ENCODE data around the gene POFUT1. TPM values are rescaled to one million over a fixed set of nuclear protein-coding genes. Genes with fewer than 3 reads are reported as not detected.

The POFUT1 gene
- total and polyA plus RNA-seq, 3 experiments from 2014 or later = 15.8 to 88.8 (median 87.1) TPM

GRCh38 chr20:32205843-32206759 is 1.6 kb upstream of the POFUT1 start:
- peaks cover 60% of the 10 kb centered on the region for H3K4me1 ChIP-seq (ENCODE audit: insufficient read depth, low read length)
- peaks cover 76 to 88% (median 79%) of the 10 kb centered on the region in 3 donors for H3K4me1 Mint-ChIP-seq
- ChIA-PET POLR2A (no interaction called here), CTCF (no interaction called here)
- H3K27ac Mint-ChIP-seq = peak overlapping the region; percentile 84 to 98 (median 94)
- peaks cover 10% of the 10 kb centered on the region for H3K36me3 ChIP-seq (ENCODE audit: insufficient read depth, low read length)
- peaks cover 0 to 55% (median 3%) of the 10 kb centered on the region in 3 donors for H3K36me3 Mint-ChIP-seq
- no peaks in the 10 kb centered on the region for H3K27me3 Mint-ChIP-seq
- peak overlapping the region; percentile 91 to 98 (median 93) for H3K4me3 Mint-ChIP-seq
- no peaks in the 10 kb centered on the region for H3K9me3 ChIP-seq (ENCODE audit: low read length)
- H3K27ac ChIP-seq (ENCODE audit: low read depth, low read length) = no peak overlapping the region
- H3K27me3 ChIP-seq (ENCODE audit: insufficient read depth, low read length, poor library complexity, severe bottlenecking) = no peaks in the 10 kb centered on the region
- DNase-seq = no peak
- H3K4me3 ChIP-seq (ENCODE audit: low read length) = peak overlapping the region; percentile 91
- no peaks in the 10 kb centered on the region for H3K9me3 Mint-ChIP-seq

GRCh38 chr20:32206760-32207625 is 687 bp upstream of the POFUT1 start:
- ChIA-PET POLR2A (no interaction called here), CTCF (no interaction called here)
- Histone ChIP-seq H3K27me3 (ENCODE audit: insufficient read depth, low read length, poor library complexity, severe bottlenecking) (no peaks in the 10 kb centered on the region), H3K4me1 (ENCODE audit: insufficient read depth, low read length) (peaks cover 60% of the 10 kb centered on the region), H3K36me3 (ENCODE audit: insufficient read depth, low read length) (peaks cover 4% of the 10 kb centered on the region), H3K9me3 (ENCODE audit: low read length) (no peaks in the 10 kb centered on the region), H3K4me3 (ENCODE audit: low read length) (peak overlapping the region; percentile 91), H3K27ac (ENCODE audit: low read depth, low read length) (peak overlapping the region; percentile 83)
- Mint-ChIP-seq H3K9me3 (no peaks in the 10 kb centered on the region), H3K4me3 (peak overlapping the region; percentile 93 to 98 (median 95)), H3K36me3 (peaks cover 4 to 53% (median 6%) of the 10 kb centered on the region in 3 donors), H3K27ac (peak overlapping the region; percentile 84 to 98 (median 94)), H3K4me1 (peaks cover 80 to 89% (median 83%) of the 10 kb centered on the region in 3 donors), H3K27me3 (no peaks in the 10 kb centered on the region)
- DNase-seq = peak in 3 of 5 donors; percentile 6 to 14 (median 12)

- Mint-ChIP-seq H3K27me3 (no peaks in the 10 kb centered on the region), H3K4me1 (peaks cover 68 to 75% (median 69%) of the 10 kb centered on the region in 3 donors), H3K27ac (peak overlapping the region; percentile 72 to 92 (median 89)), H3K36me3 (peaks cover 4 to 48% (median 6%) of the 10 kb centered on the region in 3 donors), H3K9me3 (no peaks in the 10 kb centered on the region), H3K4me3 (peak overlapping the region; percentile 87 to 95 (median 90))
- Histone ChIP-seq H3K4me3 (ENCODE audit: low read length) (peak overlapping the region; percentile 92), H3K4me1 (ENCODE audit: insufficient read depth, low read length) (peaks cover 51% of the 10 kb centered on the region), H3K36me3 (ENCODE audit: insufficient read depth, low read length) (peaks cover 4% of the 10 kb centered on the region), H3K9me3 (ENCODE audit: low read length) (no peaks in the 10 kb centered on the region), H3K27me3 (ENCODE audit: insufficient read depth, low read length, poor library complexity, severe bottlenecking) (no peaks in the 10 kb centered on the region), H3K27ac (ENCODE audit: low read depth, low read length) (peak overlapping the region; percentile 80)
- ChIA-PET CTCF (interaction anchor here (1.2 kb wide), 1 partner anchor 10 kb away, joined by 5 read pairs; no protein-coding TSS in a partner anchor), POLR2A (interaction anchor here (0.6 to 0.8 kb wide), 2 partner anchors 131 to 151 kb away, joined by 3 to 7 read pairs; no protein-coding TSS in a partner anchor)
- DNase-seq = no peak
Observed at GRCh38 chr20:32208499-32209154, 947 bp downstream of the POFUT1 start.

- H3K27ac Mint-ChIP-seq = peak overlapping the region in 7 of 8 donors; percentile 13 to 92 (median 84)
- Histone ChIP-seq H3K9me3 (ENCODE audit: low read length) (no peaks in the 10 kb centered on the region), H3K27me3 (ENCODE audit: insufficient read depth, low read length, poor library complexity, severe bottlenecking) (no peaks in the 10 kb centered on the region), H3K4me3 (ENCODE audit: low read length) (no peak overlapping the region), H3K4me1 (ENCODE audit: insufficient read depth, low read length) (peaks cover 40% of the 10 kb centered on the region), H3K27ac (ENCODE audit: low read depth, low read length) (no peak overlapping the region), H3K36me3 (ENCODE audit: insufficient read depth, low read length) (peaks cover 8% of the 10 kb centered on the region)
- no peaks in the 10 kb centered on the region for H3K9me3 Mint-ChIP-seq
- H3K4me3 Mint-ChIP-seq = peak overlapping the region in 6 of 7 donors; percentile 40 to 95 (median 88)
- H3K36me3 Mint-ChIP-seq = peaks cover 4 to 55% (median 11%) of the 10 kb centered on the region in 3 donors
- DNase-seq = no peak
- H3K27me3 Mint-ChIP-seq = no peaks in the 10 kb centered on the region
- CTCF ChIA-PET = interaction anchor here (1.4 kb wide), 1 partner anchor 462 kb away, joined by 3 read pairs; no protein-coding TSS in a partner anchor
- POLR2A ChIA-PET = no interaction called here
- peaks cover 54 to 71% (median 57%) of the 10 kb centered on the region in 3 donors for H3K4me1 Mint-ChIP-seq
Observed at GRCh38 chr20:32209850-32210605, 2.3 kb downstream of the POFUT1 start.

GRCh38 chr20:32213870-32214269 is 6.2 kb downstream of the POFUT1 start:
- H3K4me1 Mint-ChIP-seq = peaks cover 25 to 40% (median 26%) of the 10 kb centered on the region in 3 donors
- Histone ChIP-seq H3K4me1 (ENCODE audit: insufficient read depth, low read length) (peaks cover 9% of the 10 kb centered on the region), H3K27me3 (ENCODE audit: insufficient read depth, low read length, poor library complexity, severe bottlenecking) (no peaks in the 10 kb centered on the region), H3K36me3 (ENCODE audit: insufficient read depth, low read length) (peaks cover 31% of the 10 kb centered on the region), H3K9me3 (ENCODE audit: low read length) (no peaks in the 10 kb centered on the region), H3K27ac (ENCODE audit: low read depth, low read length) (no peak overlapping the region), H3K4me3 (ENCODE audit: low read length) (no peak overlapping the region)
- no peak for DNase-seq
- no peak overlapping the region for H3K4me3 Mint-ChIP-seq
- CTCF ChIA-PET = no interaction called here
- no peaks in the 10 kb centered on the region for H3K27me3 Mint-ChIP-seq
- no peak overlapping the region for H3K27ac Mint-ChIP-seq
- H3K36me3 Mint-ChIP-seq = peaks cover 7 to 82% (median 15%) of the 10 kb centered on the region in 3 donors
- POLR2A ChIA-PET = interaction anchor here (0.7 kb wide), 1 partner anchor 270 kb away, joined by 6 read pairs; no protein-coding TSS in a partner anchor
- no peaks in the 10 kb centered on the region for H3K9me3 Mint-ChIP-seq

GRCh38 chr20:32215147-32215546 is 7.5 kb downstream of the POFUT1 start:
- CTCF ChIA-PET = no interaction called here
- Histone ChIP-seq H3K27me3 (ENCODE audit: insufficient read depth, low read length, poor library complexity, severe bottlenecking) (no peaks in the 10 kb centered on the region), H3K4me1 (ENCODE audit: insufficient read depth, low read length) (no peaks in the 10 kb centered on the region), H3K4me3 (ENCODE audit: low read length) (no peak overlapping the region), H3K27ac (ENCODE audit: low read depth, low read length) (no peak overlapping the region), H3K36me3 (ENCODE audit: insufficient read depth, low read length) (peaks cover 31% of the 10 kb centered on the region), H3K9me3 (ENCODE audit: low read length) (no peaks in the 10 kb centered on the region)
- POLR2A ChIA-PET = no interaction called here
- DNase-seq = no peak
- Mint-ChIP-seq H3K27ac (no peak overlapping the region), H3K4me3 (no peak overlapping the region), H3K4me1 (peaks cover 14 to 27% (median 16%) of the 10 kb centered on the region in 3 donors), H3K27me3 (no peaks in the 10 kb centered on the region), H3K9me3 (no peaks in the 10 kb centered on the region), H3K36me3 (peaks cover 7 to 84% (median 19%) of the 10 kb centered on the region in 3 donors)

GRCh38 chr20:32215729-32216128 is 8.0 kb downstream of the POFUT1 start:
- CTCF ChIA-PET = no interaction called here
- H3K4me3 Mint-ChIP-seq = no peak overlapping the region
- no peak for DNase-seq
- H3K9me3 Mint-ChIP-seq = no peaks in the 10 kb centered on the region
- no peaks in the 10 kb centered on the region for H3K27me3 ChIP-seq (ENCODE audit: insufficient read depth, low read length, poor library complexity, severe bottlenecking)
- peaks cover 8 to 21% (median 12%) of the 10 kb centered on the region in 3 donors for H3K4me1 Mint-ChIP-seq
- H3K27me3 Mint-ChIP-seq = no peaks in the 10 kb centered on the region
- H3K27ac Mint-ChIP-seq = no peak overlapping the region
- no peak overlapping the region for H3K27ac ChIP-seq (ENCODE audit: low read depth, low read length)
- H3K4me3 ChIP-seq (ENCODE audit: low read length) = no peak overlapping the region
- H3K9me3 ChIP-seq (ENCODE audit: low read length) = no peaks in the 10 kb centered on the region
- no peaks in the 10 kb centered on the region for H3K4me1 ChIP-seq (ENCODE audit: insufficient read depth, low read length)
- peaks cover 31% of the 10 kb centered on the region for H3K36me3 ChIP-seq (ENCODE audit: insufficient read depth, low read length)
- POLR2A ChIA-PET = no interaction called here
- H3K36me3 Mint-ChIP-seq = peaks cover 7 to 83% (median 16%) of the 10 kb centered on the region in 3 donors
